ENCODE data around the gene PPP1R13B.

- TF ChIP-seq, protein P1, sequence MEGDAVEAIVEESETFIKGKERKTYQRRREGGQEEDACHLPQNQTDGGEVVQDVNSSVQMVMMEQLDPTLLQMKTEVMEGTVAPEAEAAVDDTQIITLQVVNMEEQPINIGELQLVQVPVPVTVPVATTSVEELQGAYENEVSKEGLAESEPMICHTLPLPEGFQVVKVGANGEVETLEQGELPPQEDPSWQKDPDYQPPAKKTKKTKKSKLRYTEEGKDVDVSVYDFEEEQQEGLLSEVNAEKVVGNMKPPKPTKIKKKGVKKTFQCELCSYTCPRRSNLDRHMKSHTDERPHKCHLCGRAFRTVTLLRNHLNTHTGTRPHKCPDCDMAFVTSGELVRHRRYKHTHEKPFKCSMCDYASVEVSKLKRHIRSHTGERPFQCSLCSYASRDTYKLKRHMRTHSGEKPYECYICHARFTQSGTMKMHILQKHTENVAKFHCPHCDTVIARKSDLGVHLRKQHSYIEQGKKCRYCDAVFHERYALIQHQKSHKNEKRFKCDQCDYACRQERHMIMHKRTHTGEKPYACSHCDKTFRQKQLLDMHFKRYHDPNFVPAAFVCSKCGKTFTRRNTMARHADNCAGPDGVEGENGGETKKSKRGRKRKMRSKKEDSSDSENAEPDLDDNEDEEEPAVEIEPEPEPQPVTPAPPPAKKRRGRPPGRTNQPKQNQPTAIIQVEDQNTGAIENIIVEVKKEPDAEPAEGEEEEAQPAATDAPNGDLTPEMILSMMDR (IDR thresholded peaks at IDR 0.05; ENCODE audit: low read depth, low read length): no peak
- TF ChIP-seq POLR2A (IDR thresholded peaks at IDR 0.05; ENCODE audit: extremely low read depth, insufficient read length): no peak
Observed at GRCh38 chr14:103846543-103847450, 578 bp downstream of the PPP1R13B start.

All from NB4 (cell line).